Dendritic cell treated with granulocyte-macrophage colony-stimulating factor and Interleukin-4, amounts not matched to agents 40 ng/mL and 50 ng/mL, for 4 days (primary cell): ENCODE results near the gene CD207.

Source experiments
- H3K27ac Mint-ChIP-seq: one replicate; pipeline ENCODE4 v1.8.0; 2022; ENCODE audit warnings: mild to moderate bottlenecking, mixed read lengths
- H3K27me3 Mint-ChIP-seq: one replicate; pipeline ENCODE4 v1.8.0; 2022; ENCODE audit warnings: mild to moderate bottlenecking, mixed read lengths
- H3K36me3 Mint-ChIP-seq: one replicate; pipeline ENCODE4 v1.8.0; 2022; ENCODE audit warnings: low read depth, mixed read lengths
- H3K4me1 Mint-ChIP-seq: one replicate; pipeline ENCODE4 v1.8.0; 2022; ENCODE audit warnings: low read depth, mixed read lengths
- H3K4me3 Mint-ChIP-seq: one replicate; pipeline ENCODE4 v1.8.0; 2022; ENCODE audit warnings: mild to moderate bottlenecking, moderate library complexity, mixed read lengths
- H3K9me3 Mint-ChIP-seq: one replicate; pipeline ENCODE4 v1.8.0; 2022; ENCODE audit warnings: mixed read lengths
- intact Hi-C: fragments of 100-400 bp; cut with micrococcal nuclease; formaldehyde crosslinking; loops from one replicate; pipeline ENCODE4 v1.15.0; 2022

The CD207 gene

DNA sequence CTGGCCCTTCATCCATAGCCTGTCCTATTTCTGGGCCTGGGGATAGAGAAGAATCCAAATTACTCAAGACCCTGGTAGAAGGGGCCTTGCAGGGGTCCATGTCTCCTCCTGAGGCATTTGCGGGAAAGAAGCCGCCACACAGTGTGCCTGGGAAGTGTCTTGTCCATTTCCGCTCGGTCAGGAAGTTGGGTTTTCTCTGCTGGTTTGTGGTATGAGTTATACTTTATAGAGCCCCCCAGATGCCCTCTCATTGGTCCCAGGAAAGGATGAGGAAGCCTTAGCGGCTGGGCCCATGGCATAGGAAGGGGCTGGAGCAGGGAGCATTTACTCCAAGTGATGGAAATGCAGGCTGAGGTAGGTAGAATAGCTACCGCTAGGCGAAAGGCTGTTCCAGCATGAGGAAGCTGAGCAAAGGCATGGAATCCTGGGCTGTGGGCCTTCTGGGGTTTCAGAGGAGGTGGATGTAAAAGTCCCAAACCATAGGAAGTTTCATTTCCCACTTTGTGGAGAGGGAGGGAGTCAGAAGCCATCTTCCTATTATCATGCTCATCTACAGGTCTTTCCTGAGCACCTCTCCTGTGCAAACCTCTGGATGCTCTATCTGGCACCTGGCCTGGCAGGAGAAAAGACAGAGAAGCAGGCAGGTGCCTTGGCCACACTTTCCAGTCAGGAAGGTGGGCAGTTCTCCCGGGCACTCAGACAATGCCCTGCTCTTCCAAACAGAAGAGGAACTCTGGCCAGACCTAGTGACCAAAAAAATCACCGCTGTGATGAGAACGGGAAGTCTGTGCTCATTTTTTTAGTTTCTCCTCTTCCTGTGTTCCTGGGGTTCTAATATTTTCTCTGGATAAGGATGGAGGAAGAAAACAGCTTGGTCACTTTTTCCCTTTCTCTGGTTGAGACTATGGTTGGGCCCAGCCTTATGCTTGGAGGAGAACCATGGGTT lies 2.6 kb upstream of the CD207 start:
- H3K4me3 Mint-ChIP-seq = no peak overlapping the region
- H3K9me3 Mint-ChIP-seq = peaks cover 3% of the 10 kb centered on the region
- no peaks in the 10 kb centered on the region for H3K36me3 Mint-ChIP-seq
- H3K27ac Mint-ChIP-seq = peak overlapping the region; percentile 55
- peaks cover 65% of the 10 kb centered on the region for H3K4me1 Mint-ChIP-seq
- intact Hi-C loops = no loop called here
- H3K27me3 Mint-ChIP-seq = peaks cover 15% of the 10 kb centered on the region

DNA sequence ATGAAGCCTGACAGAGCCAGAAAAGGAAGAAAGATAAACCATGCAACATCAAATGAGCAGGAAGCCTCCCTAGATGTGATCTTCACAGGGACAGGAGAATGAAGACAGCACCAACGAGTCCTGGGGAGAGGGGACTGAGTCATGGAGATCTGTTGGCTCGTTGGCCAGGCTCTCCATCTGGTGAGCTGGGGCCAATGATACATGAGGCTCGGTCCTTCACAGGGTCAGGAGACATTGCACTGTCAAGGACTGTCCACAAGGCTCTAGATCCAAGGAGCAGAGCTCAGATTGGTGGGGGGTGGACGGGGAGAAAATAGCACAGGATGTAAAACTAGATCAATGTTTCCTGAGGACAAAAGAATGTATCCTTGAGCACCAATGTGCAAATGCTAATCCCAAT lies 735 bp downstream of the CD207 start:
- Mint-ChIP-seq H3K36me3 (no peaks in the 10 kb centered on the region), H3K27me3 (peaks cover 14% of the 10 kb centered on the region), H3K4me1 (peaks cover 87% of the 10 kb centered on the region), H3K9me3 (no peaks in the 10 kb centered on the region), H3K27ac (peak overlapping the region; percentile 49), H3K4me3 (no peak overlapping the region)
- intact Hi-C loops = loop anchor here (5.0 kb wide), 1 partner anchor 43 kb away; the partner anchor contains the start of gene FIGLA

DNA sequence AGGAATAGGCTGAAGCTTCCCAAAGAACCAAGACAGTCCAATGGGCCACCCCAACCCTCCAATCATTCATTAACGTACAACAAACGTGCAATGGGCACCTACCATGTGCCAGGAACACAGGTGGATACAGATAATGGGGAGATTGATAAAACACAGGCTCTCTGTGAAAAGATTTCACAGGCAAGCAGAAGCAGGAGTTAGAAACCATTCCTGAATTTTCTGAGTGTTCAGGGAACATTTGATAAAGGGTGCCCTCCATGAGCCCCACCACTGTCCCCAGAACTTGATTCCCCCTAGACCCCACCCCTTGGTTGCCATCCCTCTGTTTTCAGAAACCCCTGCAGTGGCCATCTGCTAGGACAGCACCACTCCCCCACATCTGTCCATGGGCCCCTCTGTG lies 1.5 kb downstream of the CD207 start:
- no peaks in the 10 kb centered on the region for H3K36me3 Mint-ChIP-seq

DNA sequence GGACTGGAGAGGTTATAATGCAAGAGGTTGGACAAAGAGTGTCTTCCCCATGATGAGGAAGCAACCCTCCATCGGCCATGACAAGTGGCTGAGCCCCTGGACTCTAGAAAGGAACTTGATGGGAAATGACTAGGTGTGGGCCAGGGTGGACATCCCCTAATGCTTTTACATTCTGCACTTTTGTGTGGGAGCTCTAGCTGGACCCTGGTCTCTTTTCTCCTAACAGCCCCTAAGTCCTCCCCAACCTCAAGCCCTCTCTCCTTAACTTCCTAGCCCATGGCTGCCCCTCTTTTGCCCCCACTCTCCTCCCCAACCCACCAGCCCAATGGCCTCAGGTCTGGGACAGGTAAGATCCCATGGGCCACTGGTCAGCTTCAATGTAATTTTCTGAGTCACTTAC lies 2.4 kb downstream of the CD207 start:
- Mint-ChIP-seq H3K9me3 (no peaks in the 10 kb centered on the region), H3K4me3 (no peak overlapping the region), H3K27me3 (peaks cover 18% of the 10 kb centered on the region), H3K27ac (peak overlapping the region; percentile 37), H3K36me3 (no peaks in the 10 kb centered on the region), H3K4me1 (peaks cover 89% of the 10 kb centered on the region)
- intact Hi-C loops = loop anchor here (5.0 kb wide), 1 partner anchor 41 kb away; the partner anchor contains the start of gene FIGLA

More for the DNA sequence above, 1.5 kb downstream of the CD207 start:
- no peak overlapping the region for H3K27ac Mint-ChIP-seq
- peaks cover 16% of the 10 kb centered on the region for H3K27me3 Mint-ChIP-seq
- H3K9me3 Mint-ChIP-seq = no peaks in the 10 kb centered on the region
- H3K4me1 Mint-ChIP-seq = peaks cover 89% of the 10 kb centered on the region
- no peak overlapping the region for H3K4me3 Mint-ChIP-seq
- intact Hi-C loops = loop anchor here (5.0 kb wide), 1 partner anchor 42 kb away; the partner anchor contains the start of gene FIGLA

DNA sequence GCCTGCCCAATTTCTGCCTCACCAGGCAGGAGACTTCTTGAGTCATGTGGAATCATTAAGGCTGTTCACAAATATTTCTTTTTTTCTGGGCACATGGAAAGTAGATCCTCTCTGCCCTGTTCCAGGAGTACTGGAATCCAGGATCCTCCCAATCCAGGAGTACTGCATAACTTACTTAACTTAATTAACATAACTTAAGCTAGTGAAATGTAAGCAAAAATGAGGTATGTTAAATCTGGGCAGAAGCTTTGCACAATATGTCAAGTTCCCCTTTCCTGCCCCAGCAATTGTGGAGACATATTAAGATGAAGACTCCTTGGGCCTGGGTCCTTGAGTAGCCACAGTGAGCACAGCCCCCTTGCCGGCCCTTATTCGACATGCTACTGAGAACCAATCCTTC lies 3.2 kb downstream of the CD207 start:
- Mint-ChIP-seq H3K4me1 (peaks cover 85% of the 10 kb centered on the region), H3K4me3 (no peak overlapping the region), H3K27me3 (peaks cover 18% of the 10 kb centered on the region), H3K9me3 (no peaks in the 10 kb centered on the region), H3K27ac (no peak overlapping the region), H3K36me3 (no peaks in the 10 kb centered on the region)
- intact Hi-C loops = loop anchor here (5.0 kb wide), 1 partner anchor 40 kb away; the partner anchor contains the start of gene FIGLA

DNA sequence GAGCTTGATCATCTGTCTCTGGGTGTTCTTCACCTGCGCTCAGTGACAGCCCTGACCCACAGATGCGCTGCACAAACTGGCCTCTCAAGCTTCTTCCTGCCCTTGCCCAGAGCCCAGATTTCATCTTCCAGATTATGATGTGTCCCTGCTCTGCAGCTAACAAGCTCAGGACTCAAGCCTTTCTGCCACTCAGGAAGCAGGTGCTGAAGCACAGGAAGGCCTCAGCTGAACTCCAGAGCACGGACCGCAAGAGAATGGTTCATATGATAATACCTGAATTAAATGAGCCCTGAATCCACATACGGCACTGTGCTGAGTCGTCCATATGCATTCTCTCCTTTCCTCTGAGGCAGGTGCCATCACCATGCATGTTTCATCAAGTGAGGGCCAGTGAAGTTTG lies 3.8 kb downstream of the CD207 start:
- H3K4me3 Mint-ChIP-seq = no peak overlapping the region
- peak overlapping the region; percentile 18 for H3K27ac Mint-ChIP-seq
- peaks cover 18% of the 10 kb centered on the region for H3K27me3 Mint-ChIP-seq
- H3K9me3 Mint-ChIP-seq = no peaks in the 10 kb centered on the region
- intact Hi-C loops = loop anchor here (5.0 kb wide), 1 partner anchor 40 kb away; the partner anchor contains the start of gene FIGLA
- H3K36me3 Mint-ChIP-seq = no peaks in the 10 kb centered on the region
- peaks cover 85% of the 10 kb centered on the region for H3K4me1 Mint-ChIP-seq

DNA sequence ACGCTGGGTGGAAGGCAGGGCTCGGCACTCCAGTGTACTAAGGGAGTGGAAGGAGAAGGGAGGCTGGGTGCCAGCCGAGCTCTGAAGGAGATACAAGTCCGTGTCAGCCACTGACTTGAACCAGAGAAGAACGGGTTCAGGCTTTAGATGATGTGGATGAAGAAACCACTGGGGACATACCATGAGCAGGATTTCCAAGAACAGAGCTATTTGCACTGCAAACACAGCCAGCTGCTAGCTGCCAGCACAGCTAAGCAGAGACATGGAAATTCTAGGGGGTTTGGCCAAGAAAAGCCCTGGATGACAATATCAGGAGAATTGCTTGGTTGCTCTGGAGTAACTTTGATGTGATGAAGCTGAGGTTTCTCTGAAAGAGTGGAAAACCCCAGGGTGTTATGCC lies 5.2 kb downstream of the CD207 start:
- Mint-ChIP-seq H3K27ac (no peak overlapping the region), H3K4me1 (peaks cover 77% of the 10 kb centered on the region), H3K27me3 (peaks cover 16% of the 10 kb centered on the region), H3K36me3 (no peaks in the 10 kb centered on the region), H3K4me3 (no peak overlapping the region), H3K9me3 (no peaks in the 10 kb centered on the region)
- intact Hi-C loops = loop anchor here (5.0 kb wide), 1 partner anchor 38 kb away; the partner anchor contains the start of gene FIGLA

DNA sequence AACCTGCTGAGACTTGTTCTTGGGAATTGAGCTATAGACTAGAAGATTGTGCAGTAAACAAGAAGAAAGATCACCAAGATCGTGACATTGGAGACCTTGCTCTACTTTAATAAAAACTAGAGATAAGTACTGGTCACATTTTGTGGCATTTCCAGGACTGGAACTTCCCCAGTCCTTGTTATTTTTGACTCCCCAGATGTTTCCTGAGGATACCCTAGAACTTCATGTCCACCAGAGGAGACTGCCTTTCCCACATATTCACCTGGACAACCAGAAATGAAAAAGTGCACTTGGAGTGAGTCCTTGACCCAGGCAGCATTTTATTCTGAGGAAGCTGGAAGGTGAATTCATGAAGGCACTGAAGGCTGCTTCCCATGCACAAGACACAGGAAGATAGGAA lies 5.7 kb downstream of the CD207 start:
- Mint-ChIP-seq H3K27ac (no peak overlapping the region), H3K27me3 (peaks cover 11% of the 10 kb centered on the region), H3K4me3 (no peak overlapping the region)

DNA sequence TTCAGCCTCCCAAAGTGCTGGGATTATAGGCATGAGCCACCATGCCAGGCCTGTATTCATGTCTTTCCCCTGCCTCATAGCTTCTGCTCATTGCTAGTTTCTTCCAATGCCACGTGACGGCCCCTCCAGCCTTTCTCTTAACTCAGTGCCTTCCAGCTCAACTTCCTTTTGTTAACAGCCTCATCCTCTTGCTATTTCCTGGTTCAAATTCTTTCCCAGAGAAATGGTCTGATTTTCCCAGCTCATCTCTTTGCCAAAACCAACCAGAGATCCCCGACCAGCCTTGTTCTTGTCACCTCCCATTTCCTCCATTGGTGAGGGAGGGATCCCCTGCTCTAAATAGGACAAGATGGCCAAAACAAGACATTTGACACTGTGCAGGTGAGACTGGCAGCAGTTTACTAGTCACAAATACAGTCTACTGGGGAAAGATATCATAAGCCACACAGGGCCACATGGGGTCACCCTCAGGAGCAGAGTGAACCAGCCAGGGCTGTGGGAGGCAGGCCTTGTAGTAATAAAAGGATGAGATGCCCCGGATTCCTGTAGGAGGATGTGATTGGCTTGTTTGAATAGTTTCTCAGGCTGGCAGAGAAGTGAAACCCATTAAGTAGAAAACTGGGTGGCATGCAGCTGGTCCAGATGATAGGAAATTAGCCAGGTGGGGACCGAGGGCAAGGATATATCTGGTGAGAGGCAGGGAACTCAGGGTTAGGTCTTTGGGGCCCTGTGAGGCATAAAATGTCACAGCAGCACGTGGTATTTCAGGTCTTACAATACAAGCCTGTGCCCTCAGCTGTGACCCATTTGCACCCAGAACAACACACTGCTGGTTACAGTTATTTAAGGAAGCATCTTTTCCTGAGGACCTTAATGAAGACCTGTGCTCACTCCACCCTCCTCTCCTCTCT lies 6.4 kb downstream of the CD207 start:
- H3K9me3 Mint-ChIP-seq = no peaks in the 10 kb centered on the region
- peaks cover 10% of the 10 kb centered on the region for H3K27me3 Mint-ChIP-seq
- H3K4me1 Mint-ChIP-seq = peaks cover 76% of the 10 kb centered on the region
- peak overlapping the region; percentile 33 for H3K27ac Mint-ChIP-seq
- H3K4me3 Mint-ChIP-seq = no peak overlapping the region
- intact Hi-C loops = no loop called here
- H3K36me3 Mint-ChIP-seq = no peaks in the 10 kb centered on the region

More for the DNA sequence above, 5.7 kb downstream of the CD207 start:
- Mint-ChIP-seq H3K36me3 (no peaks in the 10 kb centered on the region), H3K4me1 (peaks cover 76% of the 10 kb centered on the region), H3K9me3 (no peaks in the 10 kb centered on the region)
- intact Hi-C loops = loop anchor here (5.0 kb wide), 1 partner anchor 38 kb away; the partner anchor contains the start of gene FIGLA

DNA sequence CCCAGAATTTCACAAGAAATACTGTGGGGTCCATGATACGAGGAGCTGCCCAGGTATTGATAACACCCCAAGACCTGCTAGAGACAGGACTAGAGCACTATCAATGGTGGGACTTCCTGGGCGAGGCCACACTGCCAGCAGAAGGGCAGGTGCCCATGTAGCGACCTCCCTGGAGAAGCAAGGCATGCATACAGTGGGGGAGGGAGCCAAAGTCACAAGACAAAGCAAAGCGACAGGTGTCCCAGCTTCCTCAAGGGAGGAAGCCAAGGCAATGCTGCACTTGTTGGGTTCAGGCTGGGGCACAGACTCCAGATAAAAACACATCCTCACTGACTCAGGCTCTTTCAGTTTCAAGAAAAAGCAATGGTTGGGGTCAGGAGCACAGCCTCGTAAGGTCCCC lies 7.5 kb downstream of the CD207 start:
- no peak overlapping the region for H3K4me3 Mint-ChIP-seq
- intact Hi-C loops = no loop called here

DNA sequence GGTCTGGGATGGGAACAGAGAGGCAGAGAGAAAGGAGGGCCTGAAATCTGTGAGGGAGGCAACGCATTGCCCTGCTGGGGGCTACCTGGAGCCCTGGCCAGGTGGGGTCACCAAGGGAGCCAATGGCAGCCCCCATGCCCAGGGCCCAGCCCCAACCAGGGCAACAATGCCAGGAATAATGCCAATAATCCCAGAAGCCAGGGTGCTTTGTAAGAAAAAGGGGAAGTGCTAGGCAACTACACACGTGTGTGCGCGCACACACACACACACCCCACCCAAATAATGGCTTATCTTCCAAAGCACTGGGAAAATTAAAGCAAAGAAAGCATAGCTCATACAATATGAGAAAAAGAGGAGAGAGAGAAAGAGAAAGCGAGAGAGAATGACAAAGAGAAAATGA lies 8.2 kb downstream of the CD207 start:
- intact Hi-C loops = no loop called here
- peak overlapping the region; percentile 55 for H3K27ac Mint-ChIP-seq
- no peak overlapping the region for H3K4me3 Mint-ChIP-seq
- no peaks in the 10 kb centered on the region for H3K36me3 Mint-ChIP-seq
- H3K27me3 Mint-ChIP-seq = peaks cover 10% of the 10 kb centered on the region
- peaks cover 72% of the 10 kb centered on the region for H3K4me1 Mint-ChIP-seq
- H3K9me3 Mint-ChIP-seq = no peaks in the 10 kb centered on the region

More for the DNA sequence above, 7.5 kb downstream of the CD207 start:
- Mint-ChIP-seq H3K27ac (no peak overlapping the region), H3K4me1 (peaks cover 72% of the 10 kb centered on the region), H3K27me3 (peaks cover 10% of the 10 kb centered on the region), H3K36me3 (no peaks in the 10 kb centered on the region), H3K9me3 (no peaks in the 10 kb centered on the region)

DNA sequence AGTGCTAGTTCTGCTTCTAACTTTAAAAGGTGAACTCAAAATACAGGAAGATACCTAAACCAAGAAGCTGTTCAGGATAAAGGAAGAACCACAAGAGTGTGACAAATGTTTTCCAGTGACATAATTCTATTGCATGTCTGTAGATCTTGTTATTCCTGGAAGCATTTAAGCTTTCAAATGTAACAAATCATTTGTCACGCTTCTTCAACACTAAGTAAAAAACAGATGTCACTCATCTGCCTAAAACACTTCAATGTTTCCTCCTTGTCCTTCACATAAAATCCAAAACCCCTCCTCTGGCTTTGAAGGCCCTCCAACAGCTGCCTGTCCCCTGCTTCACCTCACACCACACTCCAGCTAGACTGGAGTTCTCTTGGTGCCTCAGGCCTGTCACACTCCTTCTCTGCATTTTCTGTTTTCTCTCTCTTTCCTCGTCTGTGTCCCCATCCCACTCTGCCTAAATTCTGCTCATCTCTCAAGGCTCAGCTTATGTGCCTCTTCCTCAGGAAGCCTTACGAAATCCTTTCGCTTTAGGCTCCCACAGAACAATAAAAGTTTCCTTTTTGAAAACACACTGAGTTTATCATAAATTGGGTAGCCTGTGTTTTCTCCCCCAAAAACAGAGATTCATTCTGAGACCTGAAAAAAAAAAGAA lies 8.8 kb downstream of the CD207 start:
- peak overlapping the region; percentile 55 for H3K27ac Mint-ChIP-seq
- H3K36me3 Mint-ChIP-seq = no peaks in the 10 kb centered on the region
- peaks cover 10% of the 10 kb centered on the region for H3K27me3 Mint-ChIP-seq
- H3K4me3 Mint-ChIP-seq = no peak overlapping the region
- intact Hi-C loops = no loop called here
- H3K4me1 Mint-ChIP-seq = peaks cover 71% of the 10 kb centered on the region
- no peaks in the 10 kb centered on the region for H3K9me3 Mint-ChIP-seq

DNA sequence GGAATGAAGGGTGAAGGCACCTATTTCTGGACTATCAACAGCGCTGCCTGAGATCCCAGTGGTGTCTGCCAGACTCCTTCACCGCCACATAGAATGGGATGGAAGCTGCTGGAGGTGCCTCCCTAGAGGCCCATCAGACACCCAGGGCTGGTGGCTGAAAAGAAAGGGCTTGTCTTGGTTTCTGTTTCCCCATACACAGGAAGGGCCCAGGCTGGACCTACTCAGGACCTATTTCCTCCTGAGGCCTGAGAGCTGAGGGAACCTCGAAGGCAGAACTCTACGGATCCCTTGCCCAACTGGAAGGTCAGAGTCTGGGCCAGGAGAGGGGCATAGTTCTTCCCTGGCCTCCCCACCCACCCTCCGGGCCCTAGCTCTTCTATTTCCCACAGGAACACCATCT lies 12.4 kb downstream of the CD207 start:
- no peak overlapping the region for H3K27ac Mint-ChIP-seq
- intact Hi-C loops = no loop called here
- peaks cover 14% of the 10 kb centered on the region for H3K27me3 Mint-ChIP-seq
- H3K4me1 Mint-ChIP-seq = peaks cover 60% of the 10 kb centered on the region
- no peaks in the 10 kb centered on the region for H3K9me3 Mint-ChIP-seq
- no peak overlapping the region for H3K4me3 Mint-ChIP-seq
- no peaks in the 10 kb centered on the region for H3K36me3 Mint-ChIP-seq
